ENCODE results near the gene MUC6.

The MUC6 gene

GRCh38 chr11:1040428-1041148 is 4.1 kb upstream of the MUC6 start:
- ChIA-PET CTCF (no interaction called here), POLR2A (no interaction called here)
- Histone ChIP-seq H3K4me3 (ENCODE audit: low read depth, low read length) (no peak overlapping the region), H3K27ac (ENCODE audit: extremely low read depth, low read depth, low read length) (no peak overlapping the region), H3K36me3 (ENCODE audit: control insufficient read depth in 2 of 2, insufficient read depth in 1 of 2, low read length in 2 of 2) (no peaks in the 10 kb centered on the region), H3K4me1 (ENCODE audit: control insufficient read depth, insufficient read depth, low read length) (no peaks in the 10 kb centered on the region), H3K9me3 (ENCODE audit: control insufficient read depth, insufficient read depth, low read depth, low read length) (no peaks in the 10 kb centered on the region)
- no peak for TF ChIP-seq ZNF114 (tag by site-specific recombination; IDR thresholded peaks at IDR 0.05)
- no peak for TF ChIP-seq ZNF157 (tag by site-specific recombination; IDR thresholded peaks at IDR 0.05)
- TF ChIP-seq ZNF138 (tag by site-specific recombination; IDR thresholded peaks at IDR 0.05; ENCODE audit: borderline replicate concordance) = no peak
- TF ChIP-seq ZNF621 (tag by site-specific recombination; IDR thresholded peaks at IDR 0.05) = no peak
- no peak for TF ChIP-seq REPIN1 (tag by site-specific recombination; IDR thresholded peaks at IDR 0.05; ENCODE audit: low read depth)
- TF ChIP-seq ZNF214 (tag by site-specific recombination; IDR thresholded peaks at IDR 0.05; ENCODE audit: borderline replicate concordance) = no peak
- no peak for TF ChIP-seq ZBTB20 (tag by site-specific recombination; IDR thresholded peaks at IDR 0.05)
- no peak for TF ChIP-seq ZNF768 (tag by site-specific recombination; IDR thresholded peaks at IDR 0.05)
- no peak for TF ChIP-seq ZSCAN4 (tag by site-specific recombination; IDR thresholded peaks at IDR 0.05)
- TF ChIP-seq ZNF10 (tag by site-specific recombination; IDR thresholded peaks at IDR 0.05) = no peak
- no peak for TF ChIP-seq ZNF394 (tag by site-specific recombination; IDR thresholded peaks at IDR 0.05; ENCODE audit: borderline replicate concordance)
- TF ChIP-seq KLF7 (tag by site-specific recombination; IDR thresholded peaks at IDR 0.05; ENCODE audit: borderline replicate concordance) = no peak
- TF ChIP-seq SP3 (tag by site-specific recombination; IDR thresholded peaks at IDR 0.05) = no peak
- TF ChIP-seq ZNF132 (tag by site-specific recombination; IDR thresholded peaks at IDR 0.05; ENCODE audit: borderline replicate concordance) = no peak
- TF ChIP-seq ZNF354C (tag by site-specific recombination; IDR thresholded peaks at IDR 0.05; ENCODE audit: borderline replicate concordance, low read depth) = no peak
- no peak for TF ChIP-seq ZSCAN5A (tag by site-specific recombination; IDR thresholded peaks at IDR 0.05)

GRCh38 chr11:1039481-1040427 is 3.2 kb upstream of the MUC6 start:
- no peaks in the 10 kb centered on the region for H3K36me3 ChIP-seq (ENCODE audit: control insufficient read depth in 2 of 2, insufficient read depth in 1 of 2, low read length in 2 of 2)
- no peak overlapping the region for H3K4me3 ChIP-seq (ENCODE audit: low read depth, low read length)
- H3K9me3 ChIP-seq (ENCODE audit: control insufficient read depth, insufficient read depth, low read depth, low read length) = no peaks in the 10 kb centered on the region
- H3K4me1 ChIP-seq (ENCODE audit: control insufficient read depth, insufficient read depth, low read length) = no peaks in the 10 kb centered on the region
- ChIA-PET POLR2A (no interaction called here), CTCF (no interaction called here)
- no peak overlapping the region for H3K27ac ChIP-seq (ENCODE audit: extremely low read depth, low read depth, low read length)
- TF ChIP-seq KLF9 (tag by site-specific recombination; IDR thresholded peaks at IDR 0.05; ENCODE audit: low read depth) (no peak), ZNF174 (tag by site-specific recombination; IDR thresholded peaks at IDR 0.05) (no peak), ZNF558 (tag by site-specific recombination; IDR thresholded peaks at IDR 0.05) (no peak), ZNF548 (tag by site-specific recombination; IDR thresholded peaks at IDR 0.05) (no peak), ZNF23 (tag by site-specific recombination; IDR thresholded peaks at IDR 0.05; ENCODE audit: borderline replicate concordance) (no peak), ZNF837 (tag by site-specific recombination; IDR thresholded peaks at IDR 0.05) (no peak), ZBTB6 (tag by site-specific recombination; IDR thresholded peaks at IDR 0.05) (no peak), ZNF701 (tag by site-specific recombination; IDR thresholded peaks at IDR 0.05) (no peak), ZNF747 (tag by site-specific recombination; IDR thresholded peaks at IDR 0.05) (no peak), GLI4 (tag by site-specific recombination; IDR thresholded peaks at IDR 0.05) (no peak)
- TF ChIP-seq, protein P1, sequence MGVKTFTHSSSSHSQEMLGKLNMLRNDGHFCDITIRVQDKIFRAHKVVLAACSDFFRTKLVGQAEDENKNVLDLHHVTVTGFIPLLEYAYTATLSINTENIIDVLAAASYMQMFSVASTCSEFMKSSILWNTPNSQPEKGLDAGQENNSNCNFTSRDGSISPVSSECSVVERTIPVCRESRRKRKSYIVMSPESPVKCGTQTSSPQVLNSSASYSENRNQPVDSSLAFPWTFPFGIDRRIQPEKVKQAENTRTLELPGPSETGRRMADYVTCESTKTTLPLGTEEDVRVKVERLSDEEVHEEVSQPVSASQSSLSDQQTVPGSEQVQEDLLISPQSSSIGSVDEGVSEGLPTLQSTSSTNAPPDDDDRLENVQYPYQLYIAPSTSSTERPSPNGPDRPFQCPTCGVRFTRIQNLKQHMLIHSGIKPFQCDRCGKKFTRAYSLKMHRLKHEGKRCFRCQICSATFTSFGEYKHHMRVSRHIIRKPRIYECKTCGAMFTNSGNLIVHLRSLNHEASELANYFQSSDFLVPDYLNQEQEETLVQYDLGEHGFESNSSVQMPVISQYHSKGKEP (tag by site-specific recombination; IDR thresholded peaks at IDR 0.05) = no peak
